HG02870 (cell line): ENCODE data around the gene CCDC106.
A peak's percentile ranks its signal among the peaks of the same experiment; 100 is the strongest.

ENCODE experiments used
- ATAC-seq: cut with Tn5 transposase; IDR thresholded peaks from one replicate; pipeline ENCODE4 v1.9.1; 2021; ENCODE audit warnings: mild to moderate bottlenecking, moderate library complexity; ENCODE audit not compliant: unreplicated experiment

CCDC106 gene

DNA sequence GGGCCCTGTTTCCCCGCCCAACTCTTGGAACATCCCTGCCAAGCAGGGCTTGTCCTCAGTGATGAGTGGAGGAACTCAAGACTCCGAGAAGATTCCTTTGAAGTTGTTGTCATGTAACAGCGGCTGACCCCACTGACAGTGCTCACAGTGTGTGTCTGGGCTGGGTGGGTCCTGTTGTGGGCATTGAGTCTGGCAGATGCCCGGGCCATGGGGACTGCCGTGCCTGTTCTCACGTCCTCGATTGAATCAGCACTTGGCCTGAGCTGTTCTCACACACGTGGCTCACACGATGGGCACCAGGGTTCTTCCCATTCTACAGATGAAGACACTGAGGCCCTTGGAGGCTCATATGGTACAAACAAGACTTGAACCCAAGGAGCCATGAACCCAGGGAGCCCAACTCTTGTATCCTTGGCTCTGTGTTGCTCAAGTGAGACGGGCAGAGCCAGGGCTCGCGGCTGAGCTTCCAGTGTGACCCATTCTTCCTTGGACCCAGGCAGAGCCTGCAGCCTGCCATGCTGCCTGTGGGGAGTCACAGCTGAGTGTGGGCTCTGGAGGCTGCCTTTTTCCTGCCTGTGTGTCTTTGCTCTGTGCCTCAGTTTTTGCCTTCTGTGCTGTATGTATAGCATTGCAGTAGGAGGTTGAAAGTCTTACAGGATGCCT, 18.5 kb downstream of the CCDC106 start:
- no peak for ATAC-seq

- no peak for ATAC-seq
Measured at GRCh38 chr19:55667006-55667381, 19.0 kb downstream of the CCDC106 start.

DNA sequence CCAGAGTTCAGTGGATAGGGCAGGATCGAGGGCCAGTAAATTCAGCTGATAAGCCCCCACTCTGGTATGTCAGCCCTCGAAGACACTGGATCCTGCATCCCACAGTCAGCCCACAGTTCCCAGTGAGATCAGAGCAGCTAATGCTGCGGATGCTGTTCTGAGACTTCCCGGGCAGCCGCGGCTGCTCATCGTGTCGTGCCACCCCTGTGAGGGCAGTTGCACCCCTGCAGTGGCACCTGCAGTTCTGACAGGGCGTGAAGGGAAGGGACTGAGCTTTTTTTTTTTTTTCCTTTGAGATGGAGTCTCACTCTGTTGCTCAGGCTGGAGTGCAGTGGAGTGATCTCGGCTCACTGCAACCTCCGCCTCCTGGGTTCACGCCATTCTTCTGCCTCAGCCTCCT, 19.5 kb downstream of the CCDC106 start:
- ATAC-seq, result no peak

DNA sequence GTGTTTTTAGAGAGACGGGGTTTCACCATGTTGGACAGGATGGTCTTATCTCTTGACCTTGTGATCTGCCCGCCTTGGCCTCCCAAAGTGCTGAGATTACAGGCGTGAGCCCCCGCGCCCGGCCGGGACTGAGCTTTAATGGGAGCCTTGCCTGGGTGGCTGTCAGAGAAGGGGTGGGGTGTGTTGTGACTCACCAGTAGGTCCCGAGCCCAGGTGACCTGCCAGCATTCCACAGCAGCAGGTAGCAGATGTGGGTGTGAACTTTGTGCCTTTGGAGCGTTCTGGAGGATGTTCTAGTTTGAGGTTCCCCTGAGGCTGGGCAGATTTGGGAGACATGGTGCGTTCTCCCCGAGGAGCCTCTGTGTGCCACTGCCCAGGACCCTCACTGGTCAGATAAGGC, 19.9 kb downstream of the CCDC106 start:
- no peak for ATAC-seq

GRCh38 chr19:55668603-55669348, 20.8 kb downstream of the CCDC106 start:
- ATAC-seq, result no peak

DNA sequence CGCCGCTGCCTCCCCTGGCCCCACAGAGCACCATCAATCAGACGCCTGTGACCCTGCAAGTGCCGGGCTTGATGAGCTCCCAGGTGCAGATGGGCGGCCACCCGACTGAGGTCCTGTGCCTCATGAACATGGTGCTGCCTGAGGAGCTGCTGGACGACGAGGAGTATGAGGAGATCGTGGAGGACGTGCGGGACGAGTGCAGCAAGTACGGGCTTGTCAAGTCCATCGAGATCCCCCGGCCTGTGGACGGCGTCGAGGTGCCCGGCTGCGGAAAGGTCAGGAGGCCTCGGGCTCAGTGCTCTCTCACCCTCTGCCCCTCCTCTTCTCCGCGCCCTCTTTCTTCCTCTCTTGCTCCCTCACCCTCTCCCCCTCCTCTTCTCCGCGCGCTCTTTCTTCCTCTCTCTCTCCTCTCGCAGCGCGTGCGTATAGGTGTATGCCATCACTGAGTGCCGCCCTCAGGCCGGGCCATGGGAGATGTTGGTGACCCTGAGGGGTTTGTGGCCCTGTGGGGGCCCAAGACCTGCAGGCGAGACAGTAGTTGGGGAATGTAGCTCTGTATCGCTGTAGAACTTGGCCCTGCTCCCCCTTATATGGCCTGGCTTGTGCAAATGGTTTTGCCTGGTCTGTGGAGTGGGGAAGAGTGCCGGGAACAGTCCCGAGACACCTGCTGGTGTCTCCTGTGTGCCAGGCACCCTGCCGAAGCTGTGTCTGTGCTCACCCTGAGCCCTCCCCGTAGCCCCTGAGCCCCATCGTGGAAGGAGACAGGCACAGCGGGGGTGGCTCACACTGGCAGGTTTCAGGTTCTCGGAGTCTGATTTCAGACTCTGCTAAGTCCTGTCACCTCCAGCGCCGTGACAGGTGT, 21.6 kb downstream of the CCDC106 start:
- ATAC-seq, result no peak

DNA sequence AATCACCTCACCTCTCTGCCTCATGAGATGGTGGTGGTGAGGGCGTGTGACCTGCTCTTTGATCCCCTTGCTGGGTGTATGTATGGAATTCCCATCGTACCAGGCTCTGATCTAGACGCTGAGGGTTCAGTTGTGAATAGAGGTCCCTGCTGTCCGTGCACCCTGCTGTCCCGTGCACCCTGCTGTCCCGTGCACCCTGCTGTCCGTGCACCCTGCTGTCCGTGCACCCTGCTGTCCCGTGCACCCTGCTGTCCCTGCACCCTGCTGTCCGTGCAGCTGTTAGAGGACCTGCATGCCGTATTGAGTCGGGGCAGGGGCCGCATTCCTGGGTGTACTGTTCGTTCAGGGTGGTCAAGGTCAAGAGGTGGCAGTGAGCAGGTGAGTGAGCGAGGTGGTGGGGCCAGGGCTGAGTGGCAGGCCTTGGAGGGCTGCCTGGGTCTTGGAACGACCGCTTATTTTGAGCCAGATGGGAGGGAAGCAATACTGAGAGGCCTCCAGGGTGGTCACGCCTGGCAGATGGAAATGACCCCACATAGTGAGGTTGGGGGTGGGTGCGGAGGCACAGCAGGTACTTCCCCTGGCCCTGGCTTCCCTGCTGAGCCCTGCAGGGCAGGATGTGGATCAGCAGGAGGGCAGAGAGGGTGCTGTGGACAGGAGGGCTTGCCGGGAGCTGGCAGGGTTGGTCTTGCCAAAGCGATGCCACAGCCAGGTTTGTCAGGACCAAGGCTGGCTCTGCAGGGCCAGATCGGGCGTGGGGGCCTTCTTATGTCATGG, 22.5 kb downstream of the CCDC106 start:
- ATAC-seq, result no peak

GRCh38 chr19:55671054-55671378, 23.0 kb downstream of the CCDC106 start:
- ATAC-seq, result no peak

DNA sequence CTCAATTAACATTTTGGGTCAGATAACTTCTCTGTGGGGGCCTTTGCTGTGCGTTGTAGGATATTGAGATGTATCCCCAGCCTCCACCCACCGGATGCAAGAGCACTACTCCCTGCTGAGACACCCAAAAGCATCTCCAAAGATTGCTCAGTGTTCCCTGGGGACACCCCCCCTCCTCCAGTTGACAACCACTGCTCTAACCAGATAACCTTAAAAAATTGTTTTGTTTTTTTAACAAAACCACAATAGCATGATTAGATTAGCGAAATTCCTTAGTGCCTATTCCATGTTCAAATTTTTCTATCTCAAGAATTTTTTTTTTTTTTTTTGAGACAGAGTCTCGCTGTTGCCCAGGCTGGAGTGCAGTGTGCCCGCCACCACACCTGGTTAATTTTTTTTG, 24.4 kb downstream of the CCDC106 start:
- ATAC-seq, result no peak

GRCh38 chr19:55673465-55673864, 25.5 kb downstream of the CCDC106 start:
- no peak for ATAC-seq

DNA sequence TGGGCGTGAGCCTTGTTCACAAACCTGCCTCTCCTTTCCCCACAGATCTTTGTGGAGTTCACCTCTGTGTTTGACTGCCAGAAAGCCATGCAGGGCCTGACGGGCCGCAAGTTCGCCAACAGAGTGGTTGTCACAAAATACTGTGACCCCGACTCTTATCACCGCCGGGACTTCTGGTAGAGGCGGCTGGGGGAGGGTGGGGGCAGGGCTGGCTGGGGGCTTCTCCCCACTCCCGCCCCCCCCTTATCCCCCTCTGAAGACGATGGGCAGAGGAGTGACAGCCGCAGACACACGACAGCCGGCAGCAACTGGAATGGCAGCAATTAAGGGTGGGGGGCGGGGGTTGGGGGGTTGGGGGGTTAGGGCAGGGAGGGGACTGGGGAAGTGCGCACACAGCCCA, 25.9 kb downstream of the CCDC106 start:
- no peak for ATAC-seq

- ATAC-seq, result no peak
Measured at GRCh38 chr19:55674459-55674840, 26.4 kb downstream of the CCDC106 start.

DNA sequence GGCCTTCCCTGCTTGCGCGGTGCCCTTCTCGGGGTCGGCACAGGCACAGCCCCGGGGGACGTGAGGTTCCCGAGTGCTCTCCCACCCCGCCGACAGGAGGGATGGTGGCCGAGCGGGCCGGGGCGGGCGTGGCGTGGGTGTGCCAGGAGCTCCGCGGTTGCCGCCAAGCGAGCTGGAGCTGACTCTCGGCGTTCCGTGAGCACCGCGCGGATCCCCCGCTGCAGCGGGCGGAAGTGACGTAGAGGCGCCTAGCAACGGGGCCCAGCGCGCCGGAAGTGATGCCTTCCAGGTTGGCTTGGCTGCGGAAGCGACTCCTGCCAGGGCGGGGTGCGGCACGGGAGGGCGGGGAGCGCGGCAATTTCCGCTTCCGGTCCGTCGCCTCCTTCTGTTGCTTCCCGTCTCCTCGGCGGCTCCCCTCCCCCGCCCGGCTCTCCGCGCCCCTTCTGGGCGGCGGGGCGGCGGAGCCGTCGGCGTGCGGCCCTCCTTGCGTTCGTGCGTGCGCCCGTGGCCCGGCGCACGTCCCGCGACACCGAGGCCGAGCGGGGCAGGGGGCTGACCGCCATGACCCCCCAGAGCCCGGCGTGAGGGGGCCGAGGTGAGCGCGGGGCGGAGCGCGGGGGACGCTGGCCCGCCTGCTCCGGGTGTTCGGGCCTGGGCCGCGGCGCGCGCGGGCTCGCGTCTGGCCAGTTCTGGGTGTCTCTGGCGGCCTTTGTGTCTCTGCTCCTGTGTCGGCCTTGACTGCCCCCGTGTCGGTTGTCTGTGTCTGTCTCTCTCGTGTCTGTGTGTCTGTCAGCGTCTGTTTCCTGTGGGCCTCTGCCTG, 27.0 kb downstream of the CCDC106 start, which contains the start of gene EPN1:
Gene EPN1 (plus strand): TSS at position 386 of the 820 bp plus-strand sequence. CDS start 3,402 bp downstream, outside the sequence.
- ATAC-seq, result peak; percentile 57

DNA sequence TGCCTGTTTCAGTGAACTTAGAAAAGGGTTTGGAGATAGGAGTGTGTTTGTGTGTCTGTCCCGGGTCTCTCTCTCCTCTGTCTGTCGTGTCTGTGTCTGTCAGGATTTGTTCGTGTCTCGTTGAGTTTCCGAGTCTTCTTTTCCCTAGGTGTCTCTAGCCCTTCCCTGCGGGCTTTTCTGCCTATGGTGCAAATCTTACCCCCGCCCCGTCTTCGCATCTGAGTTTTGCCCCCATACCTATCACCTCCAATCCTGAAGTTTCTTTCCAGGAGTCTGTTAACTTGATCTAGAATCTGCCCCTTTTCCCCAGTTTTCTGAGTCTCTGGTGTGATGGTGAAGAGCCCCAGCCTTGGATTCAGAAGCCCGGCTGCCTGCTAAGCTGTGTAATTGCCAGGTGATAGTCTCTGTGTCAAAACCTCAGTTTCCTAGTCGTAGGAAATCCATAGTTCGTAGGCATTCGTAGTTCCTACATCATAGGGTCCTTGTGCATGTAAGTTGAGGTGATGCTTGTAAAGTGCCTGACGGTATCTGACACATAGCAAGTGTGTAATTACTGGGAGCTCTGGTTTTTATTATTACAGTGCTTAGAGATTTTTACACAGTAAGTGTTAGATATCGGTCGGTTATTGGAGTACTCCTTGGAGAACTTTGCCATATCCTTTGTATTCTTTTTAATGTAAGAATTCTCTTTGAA, 27.8 kb downstream of the CCDC106 start:
- ATAC-seq, result no peak

- no peak for ATAC-seq
Measured at GRCh38 chr19:55676383-55676782, 28.4 kb downstream of the CCDC106 start.

DNA sequence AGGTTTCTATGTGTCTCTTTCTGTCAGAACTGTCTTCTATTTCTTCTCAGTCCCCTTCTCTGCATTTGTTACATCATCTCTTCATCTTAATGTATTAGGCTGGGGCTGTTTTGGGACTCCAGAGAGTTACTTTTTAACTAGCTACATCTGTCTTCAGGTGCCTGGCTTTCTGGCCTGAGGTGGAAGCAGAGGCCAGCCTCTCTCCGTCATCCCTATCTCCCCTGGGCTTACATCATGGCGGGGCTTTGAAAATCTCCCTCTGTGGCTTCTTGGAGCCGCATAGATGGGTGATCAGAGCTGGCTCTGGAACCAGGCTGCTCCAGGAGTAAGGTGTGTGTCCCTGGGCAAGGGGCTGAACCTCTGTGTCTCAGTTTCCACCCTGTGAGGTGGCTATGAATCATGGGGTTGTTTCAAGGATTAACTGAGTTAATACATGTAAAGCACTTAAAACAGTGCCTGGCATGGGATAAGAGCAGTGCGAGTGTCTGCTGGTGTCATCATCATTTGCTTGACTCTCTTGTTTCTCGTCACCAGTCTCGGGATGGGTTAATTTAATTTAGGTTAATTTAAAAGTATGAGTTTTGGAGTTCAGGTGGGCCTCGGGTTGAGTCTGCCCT, 29.0 kb downstream of the CCDC106 start:
- ATAC-seq, result no peak

- no peak for ATAC-seq
Measured at GRCh38 chr19:55677572-55678028, 29.6 kb downstream of the CCDC106 start.

DNA sequence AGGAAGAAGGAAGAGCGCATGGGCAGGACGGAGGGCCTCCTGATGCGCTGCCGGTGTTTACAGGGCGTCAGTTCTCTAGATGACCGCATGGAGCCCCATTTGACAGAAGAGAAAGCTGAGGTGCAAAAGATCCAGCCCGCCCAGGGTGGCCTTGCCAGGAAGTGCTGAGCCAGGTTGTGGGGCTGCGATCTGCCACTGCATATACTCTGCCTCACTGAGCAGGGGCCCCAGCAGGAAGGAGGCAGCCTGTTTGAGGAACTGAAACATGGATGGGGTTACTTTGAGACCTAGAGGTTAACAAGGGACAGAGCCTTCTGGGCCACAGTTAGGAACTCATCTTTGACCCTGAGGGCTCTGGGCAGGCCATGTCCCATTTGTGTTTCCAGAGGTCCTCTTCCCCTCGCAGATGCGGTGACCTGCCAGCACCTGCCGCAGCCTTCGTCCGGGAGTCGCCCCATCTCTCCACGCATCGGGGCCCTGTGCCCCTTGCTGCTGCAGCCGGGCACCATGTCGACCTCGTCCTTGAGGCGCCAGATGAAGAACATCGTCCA, 30.2 kb downstream of the CCDC106 start:
- peak; percentile 68 for ATAC-seq
